GM19240 (cell line): ENCODE data around the gene OR4L1.
"Not testable (repeated sequence)": the region's sequence is repeated elsewhere in the genome, so short reads cannot be mapped to it uniquely, and the experiment has no call there.

Experiments used
- DNase-seq: peaks from one replicate; pipeline ENCODE4 v3.0.0; 2011; ENCODE audit warnings: low spot score; ENCODE audit not compliant: insufficient read length

OR4L1 gene, protein sequence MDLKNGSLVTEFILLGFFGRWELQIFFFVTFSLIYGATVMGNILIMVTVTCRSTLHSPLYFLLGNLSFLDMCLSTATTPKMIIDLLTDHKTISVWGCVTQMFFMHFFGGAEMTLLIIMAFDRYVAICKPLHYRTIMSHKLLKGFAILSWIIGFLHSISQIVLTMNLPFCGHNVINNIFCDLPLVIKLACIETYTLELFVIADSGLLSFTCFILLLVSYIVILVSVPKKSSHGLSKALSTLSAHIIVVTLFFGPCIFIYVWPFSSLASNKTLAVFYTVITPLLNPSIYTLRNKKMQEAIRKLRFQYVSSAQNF

DNA sequence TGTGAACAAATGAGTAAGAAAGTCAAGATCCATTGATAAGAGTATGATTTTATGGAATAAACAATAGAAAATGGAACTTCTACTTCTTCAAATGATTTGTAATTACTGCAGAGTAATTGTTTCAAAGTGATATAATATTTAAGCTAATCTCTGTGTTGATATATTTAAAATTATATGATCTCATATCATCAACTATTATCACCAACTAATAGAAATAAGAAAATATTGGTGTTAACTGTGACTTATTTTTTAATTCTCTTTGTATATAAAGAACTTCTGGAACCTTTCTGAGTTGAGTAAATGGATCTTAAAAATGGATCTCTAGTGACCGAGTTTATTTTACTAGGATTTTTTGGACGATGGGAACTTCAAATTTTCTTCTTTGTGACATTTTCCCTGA is at the start of gene OR4L1:
TSS of gene OR4L1 (plus strand) at position 301 of the 400 bp plus-strand sequence. CDS start at position 301, 0 bp downstream.
- DNase-seq = no peak

DNA sequence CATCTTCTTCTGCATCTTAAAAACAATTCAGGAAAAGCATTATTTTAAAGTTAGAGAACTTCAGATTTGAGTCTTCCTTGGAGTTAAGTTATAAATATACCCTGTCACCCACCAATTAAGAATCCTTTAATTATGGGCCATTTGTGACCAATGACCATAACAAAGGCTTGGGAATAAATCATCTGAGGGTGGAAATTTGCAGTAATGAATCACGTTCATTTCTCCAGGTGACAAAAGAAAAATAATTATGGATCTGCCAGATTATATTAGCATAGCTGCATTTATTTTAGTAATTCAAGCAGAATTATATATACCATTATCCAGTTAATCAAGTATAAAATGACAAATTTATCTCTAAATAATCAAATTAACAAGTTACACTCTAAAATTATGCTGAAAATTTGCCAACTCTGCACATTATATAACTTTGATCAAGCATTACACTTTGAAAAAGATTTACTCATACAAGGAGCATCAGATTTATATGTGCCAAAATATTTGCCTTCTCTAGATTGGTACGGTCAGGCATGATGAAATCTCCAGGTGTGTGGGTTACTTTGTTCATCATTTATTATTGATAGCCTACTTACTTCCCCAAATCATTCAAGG is 40.5 kb upstream of the OR4L1 start, which contains the start of gene OR4K14:
TSS of gene OR4K14 (minus strand) at position 51 of the 609 bp plus-strand sequence. CDS start 4,114 bp downstream, outside the sequence.
- no peak for DNase-seq

DNA sequence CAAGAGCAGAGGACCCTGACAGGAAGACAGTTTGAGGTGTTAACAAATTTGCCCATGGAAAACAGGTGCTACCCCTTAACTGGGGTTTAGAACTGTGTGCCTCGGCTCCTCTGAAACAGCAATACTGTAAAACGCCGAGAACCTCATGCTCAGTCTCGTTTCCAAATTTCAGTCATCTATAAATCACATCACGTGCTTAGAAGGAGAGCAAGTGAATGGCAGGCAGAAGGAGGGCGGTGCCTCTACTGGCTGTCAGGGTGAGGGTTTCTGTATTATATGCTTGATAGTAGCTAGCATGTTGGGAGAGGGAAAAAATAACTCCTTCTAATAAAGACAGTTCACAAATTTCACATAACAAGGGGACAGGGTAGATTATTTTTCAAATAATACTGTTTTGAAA is 28.8 kb upstream of the OR4L1 start:
- DNase-seq = no peak

DNA sequence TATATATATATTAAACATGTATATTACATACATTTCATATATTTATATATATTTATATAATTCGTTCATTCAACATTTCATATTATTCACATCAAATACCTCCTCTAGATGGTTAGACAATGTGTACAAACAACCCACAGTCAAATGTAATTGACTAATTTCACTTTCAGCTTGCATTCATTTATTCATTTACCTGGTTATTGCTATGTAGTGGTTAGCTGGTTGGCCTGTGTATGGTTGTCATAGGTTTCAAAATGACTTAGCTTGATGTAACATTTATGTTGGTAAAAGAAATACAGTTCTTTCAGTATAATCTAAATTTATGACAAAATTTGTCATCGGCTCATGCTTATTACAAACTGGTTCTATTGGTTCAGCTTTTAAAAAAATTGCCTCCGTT is 24.4 kb upstream of the OR4L1 start:
- no peak for DNase-seq

DNA sequence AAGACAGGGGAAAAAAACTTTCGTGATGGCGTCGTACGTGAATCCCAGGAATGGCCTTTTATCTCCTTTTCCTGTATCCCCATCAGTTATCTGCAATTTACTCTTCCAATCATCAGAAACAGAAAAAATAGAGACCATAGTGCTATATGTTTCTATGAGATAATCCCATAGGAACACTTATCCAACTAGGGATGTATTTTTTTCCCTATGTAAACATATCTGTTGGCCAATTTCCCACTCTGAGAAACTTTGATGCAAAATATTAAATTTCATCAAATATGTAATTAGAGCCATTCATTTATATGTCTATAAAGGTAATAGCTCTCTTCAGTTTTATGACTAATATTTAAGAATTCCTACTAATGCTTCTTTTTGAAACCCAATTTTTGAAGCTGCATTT is 23.9 kb upstream of the OR4L1 start, which contains the start of gene OR4K13:
TSS of gene OR4K13 (minus strand) at position 101 of the 400 bp plus-strand sequence. CDS start 1,280 bp downstream, outside the sequence.
- no peak for DNase-seq

DNA sequence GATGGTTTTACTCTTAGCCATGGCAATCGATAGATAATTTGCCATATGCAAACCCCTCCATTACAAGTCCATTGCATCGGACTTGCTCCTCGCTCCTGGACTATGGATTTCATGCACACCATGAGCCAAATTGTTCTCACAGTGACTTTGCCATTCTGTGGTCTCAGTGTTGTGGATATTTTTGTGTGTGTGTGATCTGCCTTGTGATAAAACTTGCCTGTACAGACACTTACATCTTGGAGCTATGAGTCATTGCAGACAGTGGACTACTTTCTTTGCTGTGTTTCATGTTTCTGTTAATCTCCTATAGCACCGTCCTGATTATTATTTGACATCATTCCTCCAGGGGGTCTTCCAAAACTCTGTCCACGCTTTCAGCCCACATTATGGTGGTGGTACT is 15.6 kb upstream of the OR4L1 start:
- DNase-seq = no peak

DNA sequence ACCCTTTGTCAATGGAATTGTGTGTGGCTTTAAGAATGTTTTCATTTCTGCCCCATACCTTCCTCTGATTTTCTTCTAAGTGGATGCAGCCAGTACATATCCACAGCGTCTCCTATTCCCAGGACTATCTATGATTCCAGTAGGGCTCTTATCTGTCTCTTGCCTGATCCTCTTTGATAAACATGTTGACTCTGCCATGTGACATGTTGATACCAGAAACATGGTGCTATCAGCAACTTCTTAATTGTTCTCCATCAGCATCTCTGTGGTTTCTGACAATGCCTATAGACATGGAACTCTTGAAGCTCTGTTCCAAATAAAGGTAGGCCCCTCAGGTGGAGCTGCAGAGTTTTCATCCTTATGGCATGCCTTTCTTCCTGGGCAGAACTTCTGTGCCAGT is 11.6 kb upstream of the OR4L1 start:
- DNase-seq = no peak

DNA sequence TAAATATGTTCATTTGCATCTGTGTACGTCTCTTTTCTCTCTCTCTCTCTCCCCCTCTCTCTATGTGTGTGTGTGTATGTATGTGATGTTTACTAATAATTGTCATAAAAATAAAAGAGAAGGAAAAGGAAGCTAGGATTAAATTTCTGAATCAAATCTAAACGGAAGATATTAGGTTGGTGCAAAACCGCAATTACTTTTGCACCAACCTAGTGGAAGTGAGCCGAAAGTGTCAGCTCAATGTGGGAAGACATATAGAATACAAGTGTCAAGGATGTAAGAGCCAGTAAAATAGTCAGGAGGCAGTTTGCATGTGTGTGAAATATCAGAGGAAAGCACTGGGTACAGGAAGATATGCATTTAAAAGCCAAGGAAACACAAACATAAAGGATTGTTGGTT is 32.2 kb downstream of the OR4L1 start:
- no peak for DNase-seq

DNA sequence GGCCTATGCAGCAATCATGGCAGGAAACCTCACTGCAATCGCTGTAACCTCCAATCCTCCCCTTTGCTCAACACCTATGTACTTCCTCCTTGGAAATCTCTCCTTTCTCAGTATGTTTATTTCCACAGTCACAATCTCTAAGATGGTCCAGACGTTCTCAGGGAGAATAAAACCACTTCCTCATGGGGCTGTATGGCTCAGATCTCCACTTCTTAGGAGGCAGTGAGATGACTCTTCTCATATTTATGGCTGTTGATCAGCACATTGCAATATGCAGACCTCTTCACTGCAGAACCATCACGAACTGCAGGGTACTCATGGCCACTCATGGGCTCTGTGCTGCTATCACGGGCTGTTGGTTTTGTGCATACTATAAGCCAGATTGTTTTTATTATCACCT is 33.6 kb downstream of the OR4L1 start:
- DNase-seq = no peak

DNA sequence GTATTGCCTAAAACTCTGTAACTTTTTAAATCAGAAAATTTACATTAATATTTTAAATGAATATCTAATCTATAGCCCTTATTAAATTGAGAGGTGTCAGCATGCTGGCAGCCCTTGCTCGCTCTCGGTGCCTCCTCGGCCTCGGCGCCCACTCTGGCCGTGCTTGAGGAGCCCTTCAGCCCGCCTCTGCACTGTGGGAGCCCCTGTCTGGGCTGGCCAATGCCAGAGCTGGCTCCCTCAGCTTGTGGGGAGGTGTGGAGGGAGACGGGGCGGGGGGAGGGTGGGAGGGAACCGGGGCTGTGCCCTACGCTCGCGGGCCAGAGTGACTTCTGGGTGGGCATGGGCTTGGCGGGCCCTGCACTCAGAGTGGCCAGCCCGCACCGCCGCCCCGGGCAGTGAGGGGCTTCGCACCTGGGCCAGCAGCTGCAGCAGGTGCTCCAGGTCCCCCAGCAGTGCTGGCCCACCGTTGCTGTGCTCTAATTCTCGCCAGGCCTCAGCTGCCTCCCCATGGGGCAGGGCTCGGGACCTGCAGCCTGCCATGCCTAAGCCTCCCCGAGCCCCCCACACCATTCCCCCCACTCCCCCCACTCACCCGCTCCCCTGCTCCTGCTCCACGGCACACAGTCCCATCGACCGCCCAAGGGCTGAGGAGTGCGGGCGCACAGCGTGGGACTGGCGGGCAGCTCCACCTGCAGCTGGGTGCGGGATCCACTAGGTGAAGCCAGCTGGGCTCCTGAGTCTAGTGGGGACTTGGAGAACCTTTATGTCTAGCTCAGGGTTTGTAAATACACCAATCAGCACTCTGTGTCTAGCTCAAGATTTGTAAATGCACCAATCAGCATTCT is 39.3 kb downstream of the OR4L1 start:
- DNase-seq = not testable (repeated sequence)

DNA sequence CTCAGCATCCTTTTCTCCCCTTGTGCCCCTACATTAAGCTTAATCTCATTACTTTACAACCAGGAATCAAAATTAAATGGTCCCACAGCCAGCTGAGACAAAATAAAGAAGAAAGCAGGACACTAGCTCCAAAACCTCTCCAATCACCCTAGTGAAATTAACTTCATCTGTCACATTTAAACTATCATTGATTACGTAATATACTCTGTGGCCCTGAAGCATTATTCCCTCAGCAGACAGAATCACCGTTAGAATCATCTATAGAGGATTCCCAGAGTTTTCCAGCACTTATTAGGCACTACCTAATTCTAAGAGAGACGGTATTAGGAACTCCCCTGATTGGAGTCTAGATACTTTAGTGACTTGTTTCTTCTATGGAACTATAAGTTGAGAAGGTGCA is 50.6 kb downstream of the OR4L1 start, which contains the start of gene OR4K17:
TSS of gene OR4K17 (plus strand) at position 302 of the 400 bp plus-strand sequence. CDS start 6,761 bp downstream, outside the sequence.
- DNase-seq = no peak
